Activated CD8-positive, alpha-beta T cell treated with anti-CD3 and anti-CD28 coated beads for 36 hours (primary cell): ENCODE data around the gene LYZL6. TPM values are rescaled to one million over a fixed set of nuclear protein-coding genes. Genes with fewer than 3 reads are reported as not detected.

ENCODE experiments used
- ATAC-seq: fragments of 200-7000 bp; cut with Tn5 transposase; one replicate; pipeline ENCODE4 v1.10.0; 2021; ENCODE audit warnings: mild to moderate bottlenecking, moderate library complexity
- CTCF ChIA-PET: fragments of 350-600 bp; sonication (Branson Sonifier 250); formaldehyde crosslinking; loops from one replicate; lab custom pipeline; 2021; ENCODE audit warnings: antibody characterized with exemption; lab: Charles Lee
- POLR2A ChIA-PET: fragments of 350-600 bp; sonication (Branson Sonifier 250); formaldehyde crosslinking; loops from one replicate; lab custom pipeline; 2021; ENCODE audit warnings: antibody characterized with exemption; lab: Charles Lee
- DNase-seq: peaks from one replicate; pipeline ENCODE4 v3.0.0-alpha.2; 2020
- H3K27ac Mint-ChIP-seq: one replicate; pipeline ENCODE4 v1.8.0; 2021; ENCODE audit warnings: mild to moderate bottlenecking, mixed read lengths
- H3K27me3 Mint-ChIP-seq: one replicate; pipeline ENCODE4 v1.8.0; 2021; ENCODE audit warnings: mixed read lengths
- H3K36me3 Mint-ChIP-seq: one replicate; pipeline ENCODE4 v1.8.0; 2021; ENCODE audit warnings: low read depth, mixed read lengths
- H3K4me1 Mint-ChIP-seq: one replicate; pipeline ENCODE4 v1.8.0; 2021; ENCODE audit warnings: low read depth, mixed read lengths
- H3K4me3 Mint-ChIP-seq: one replicate; pipeline ENCODE4 v1.8.0; 2021; ENCODE audit warnings: mild to moderate bottlenecking, moderate library complexity, mixed read lengths
- H3K9me3 Mint-ChIP-seq: one replicate; pipeline ENCODE4 v1.8.0; 2021; ENCODE audit warnings: mixed read lengths
- intact Hi-C: fragments of 100-400 bp; cut with micrococcal nuclease; formaldehyde crosslinking; loops from one replicate; pipeline ENCODE4 v1.10.0; 2022
- total RNA-seq, 2 experiments: library from RNA; stranded (reverse); gene quantifications; one replicate each; pipeline ENCODE4 v1.2.3, GENCODE V29; 2021
- TF ChIP-seq, protein P1 (sequence below): fragments of 200-600 bp; IDR thresholded peaks from one replicate; pipeline ENCODE4 v1.8.0; 2022; ENCODE audit warnings: antibody characterized with exemption, mild to moderate bottlenecking

LYZL6 gene
- total RNA-seq, 2 experiments from 2014 or later = not detected

DNA sequence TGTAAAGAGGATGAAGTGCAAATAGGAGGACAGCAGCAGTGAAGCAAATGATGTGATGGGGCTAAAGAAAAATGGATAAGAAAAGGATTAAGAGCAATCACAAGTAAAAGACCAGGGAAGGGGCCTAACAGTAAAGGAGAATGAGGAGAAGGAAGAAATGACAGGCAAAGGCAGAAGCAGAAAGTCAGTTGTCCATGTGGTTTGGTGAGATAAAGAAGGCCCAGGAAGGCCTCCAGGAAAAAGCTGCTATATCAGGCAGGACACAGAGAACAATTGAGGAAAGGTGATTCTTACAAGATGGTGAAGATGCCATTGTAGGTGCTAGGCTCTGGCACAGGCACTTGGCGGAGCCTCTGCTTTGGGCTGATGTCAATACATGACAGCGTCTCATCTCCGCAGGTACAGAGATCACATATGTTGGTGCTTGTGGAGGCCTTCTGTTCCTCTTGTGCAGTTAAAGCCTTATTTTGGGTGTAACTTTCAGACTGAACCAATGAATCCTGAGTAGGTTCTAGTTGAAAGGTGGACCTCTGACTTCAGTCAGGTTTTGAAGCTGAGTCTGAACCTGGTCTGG, 31.1 kb downstream of the LYZL6 start:
- TF ChIP-seq, protein P1, sequence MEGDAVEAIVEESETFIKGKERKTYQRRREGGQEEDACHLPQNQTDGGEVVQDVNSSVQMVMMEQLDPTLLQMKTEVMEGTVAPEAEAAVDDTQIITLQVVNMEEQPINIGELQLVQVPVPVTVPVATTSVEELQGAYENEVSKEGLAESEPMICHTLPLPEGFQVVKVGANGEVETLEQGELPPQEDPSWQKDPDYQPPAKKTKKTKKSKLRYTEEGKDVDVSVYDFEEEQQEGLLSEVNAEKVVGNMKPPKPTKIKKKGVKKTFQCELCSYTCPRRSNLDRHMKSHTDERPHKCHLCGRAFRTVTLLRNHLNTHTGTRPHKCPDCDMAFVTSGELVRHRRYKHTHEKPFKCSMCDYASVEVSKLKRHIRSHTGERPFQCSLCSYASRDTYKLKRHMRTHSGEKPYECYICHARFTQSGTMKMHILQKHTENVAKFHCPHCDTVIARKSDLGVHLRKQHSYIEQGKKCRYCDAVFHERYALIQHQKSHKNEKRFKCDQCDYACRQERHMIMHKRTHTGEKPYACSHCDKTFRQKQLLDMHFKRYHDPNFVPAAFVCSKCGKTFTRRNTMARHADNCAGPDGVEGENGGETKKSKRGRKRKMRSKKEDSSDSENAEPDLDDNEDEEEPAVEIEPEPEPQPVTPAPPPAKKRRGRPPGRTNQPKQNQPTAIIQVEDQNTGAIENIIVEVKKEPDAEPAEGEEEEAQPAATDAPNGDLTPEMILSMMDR = no peak
- H3K4me3 Mint-ChIP-seq = no peak overlapping the region
- DNase-seq = no peak
- H3K27me3 Mint-ChIP-seq = no peaks in the 10 kb centered on the region
- peaks cover 5% of the 10 kb centered on the region for H3K36me3 Mint-ChIP-seq
- peaks cover 35% of the 10 kb centered on the region for H3K4me1 Mint-ChIP-seq
- H3K9me3 Mint-ChIP-seq = no peaks in the 10 kb centered on the region
- ChIA-PET POLR2A (interaction anchor here (1.1 to 1.7 kb wide), 3 partner anchors 9 to 37 kb away, joined by 3 to 5 read pairs (median 3); partner anchors contain the start of gene CCL5), CTCF (interaction anchor here (1.1 to 3.4 kb wide), 4 partner anchors 11 to 236 kb away, joined by 4 to 10 read pairs (median 6); no protein-coding TSS in a partner anchor)
- intact Hi-C loops = no loop called here
- no peak overlapping the region for H3K27ac Mint-ChIP-seq
- no peak for ATAC-seq

DNA sequence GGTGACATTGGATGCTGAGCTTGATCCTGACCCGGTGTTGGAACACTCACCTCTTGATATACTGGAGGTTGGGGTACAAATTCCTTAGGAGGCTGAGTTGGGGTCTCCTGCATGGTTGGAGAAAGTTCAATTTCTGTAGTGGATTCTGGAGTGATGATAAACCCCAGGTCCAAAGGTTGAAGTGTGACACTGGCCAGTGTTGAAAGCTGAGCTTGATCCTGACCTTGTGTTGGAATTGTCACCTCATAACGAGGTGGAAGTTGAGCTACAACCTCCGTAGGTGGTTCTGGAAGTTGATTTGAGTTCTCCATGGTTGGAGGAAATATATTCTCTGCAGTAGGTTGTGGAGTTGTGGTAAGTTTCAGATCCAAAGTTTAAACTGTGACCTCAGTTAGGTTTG, 34.1 kb downstream of the LYZL6 start:
- H3K27me3 Mint-ChIP-seq = no peaks in the 10 kb centered on the region
- intact Hi-C loops = no loop called here
- peaks cover 5% of the 10 kb centered on the region for H3K36me3 Mint-ChIP-seq
- POLR2A ChIA-PET = interaction anchor here (0.9 to 1.7 kb wide), 3 partner anchors 10 to 31 kb away, joined by 3 to 4 read pairs (median 3); no protein-coding TSS in a partner anchor
- DNase-seq = no peak
- no peak overlapping the region for H3K4me3 Mint-ChIP-seq
- no peaks in the 10 kb centered on the region for H3K9me3 Mint-ChIP-seq
- CTCF ChIA-PET = interaction anchor here (1.2 to 3.4 kb wide), 2 partner anchors 40 to 239 kb away, joined by 3 to 8 read pairs; no protein-coding TSS in a partner anchor
- ATAC-seq = no peak
- TF ChIP-seq, protein P1 = no peak
- no peak overlapping the region for H3K27ac Mint-ChIP-seq
- H3K4me1 Mint-ChIP-seq = peaks cover 26% of the 10 kb centered on the region

DNA sequence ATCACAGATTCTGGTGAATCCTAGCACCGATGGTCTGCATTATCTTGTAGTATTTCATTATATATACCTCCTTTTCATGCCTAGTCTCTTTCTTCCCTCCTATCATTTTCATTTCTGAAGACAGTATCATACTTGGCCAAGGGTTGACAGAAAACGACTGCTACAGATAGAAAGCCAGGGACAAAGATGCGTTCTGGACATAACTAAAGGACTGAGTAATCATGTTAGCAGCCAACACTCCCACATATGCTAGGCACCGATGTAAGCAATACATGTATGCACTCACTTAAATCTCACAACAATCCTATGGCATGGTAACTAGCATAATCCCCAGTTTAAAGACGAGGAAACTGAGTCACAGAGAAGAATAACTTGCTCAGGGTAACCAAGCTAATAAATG, 35.8 kb downstream of the LYZL6 start:
- CTCF ChIA-PET = interaction anchor here (0.6 to 1.5 kb wide), 6 partner anchors 8 to 316 kb away, joined by 3 to 4 read pairs (median 3); no protein-coding TSS in a partner anchor
- no peak for DNase-seq
- intact Hi-C loops = no loop called here
- POLR2A ChIA-PET = no interaction called here
- TF ChIP-seq, protein P1 = no peak
- no peaks in the 10 kb centered on the region for H3K9me3 Mint-ChIP-seq
- no peak overlapping the region for H3K27ac Mint-ChIP-seq
- H3K4me3 Mint-ChIP-seq = no peak overlapping the region
- peaks cover 2% of the 10 kb centered on the region for H3K36me3 Mint-ChIP-seq
- no peaks in the 10 kb centered on the region for H3K27me3 Mint-ChIP-seq
- H3K4me1 Mint-ChIP-seq = peaks cover 21% of the 10 kb centered on the region
- no peak for ATAC-seq

DNA sequence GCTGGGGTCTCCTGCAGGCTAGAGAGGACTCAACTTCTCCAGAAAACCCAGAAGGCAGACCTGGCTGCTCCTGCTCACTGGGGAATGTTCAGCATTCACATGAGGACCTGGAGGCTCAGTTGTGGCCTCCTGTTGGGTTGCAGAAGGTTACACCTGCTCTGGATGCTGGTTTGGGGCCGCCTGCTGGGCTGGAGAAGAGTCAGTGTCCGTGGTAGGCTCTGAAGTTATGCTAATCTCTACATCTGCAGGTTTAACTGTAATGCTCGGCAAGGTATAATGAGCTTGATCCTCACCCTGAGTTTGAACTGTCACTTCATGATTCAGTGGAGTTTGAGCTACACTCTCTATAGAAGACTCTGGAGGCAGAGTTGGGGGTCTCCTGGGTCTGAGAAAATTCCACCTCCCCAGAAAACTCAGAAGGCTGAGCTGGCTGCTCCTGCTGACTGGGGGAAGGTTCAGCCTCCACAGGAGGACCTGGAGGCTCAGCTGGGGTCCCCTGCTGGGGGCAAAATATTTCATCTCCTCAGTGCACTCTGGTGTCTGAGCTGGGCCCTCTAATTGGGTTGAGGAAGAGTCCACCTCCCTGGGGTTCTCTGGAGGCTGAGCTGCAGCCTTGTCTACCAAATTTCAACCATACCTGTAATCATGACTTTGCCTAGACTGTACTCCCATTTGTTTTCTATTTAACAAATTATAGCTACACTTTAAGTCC, 36.4 kb downstream of the LYZL6 start:
- DNase-seq = no peak
- intact Hi-C loops = no loop called here
- peaks cover 2% of the 10 kb centered on the region for H3K36me3 Mint-ChIP-seq
- peaks cover 18% of the 10 kb centered on the region for H3K4me1 Mint-ChIP-seq
- POLR2A ChIA-PET = interaction anchor here (1.0 kb wide), 1 partner anchor 10 kb away, joined by 3 read pairs; no protein-coding TSS in a partner anchor
- H3K9me3 Mint-ChIP-seq = no peaks in the 10 kb centered on the region
- no peak for ATAC-seq
- H3K27me3 Mint-ChIP-seq = no peaks in the 10 kb centered on the region
- no peak overlapping the region for H3K4me3 Mint-ChIP-seq
- TF ChIP-seq, protein P1 = no peak
- CTCF ChIA-PET = interaction anchor here (0.6 to 1.5 kb wide), 8 partner anchors 8 to 315 kb away, joined by 3 to 4 read pairs (median 3); no protein-coding TSS in a partner anchor
- H3K27ac Mint-ChIP-seq = no peak overlapping the region
